NOMO-1 treated with dmso at 0.1 percent for 144 hours (cell line): Measurements from ENCODE around the gene ISM1.

Source experiments
- DNase-seq: peaks from one replicate; lab custom pipeline; 2025; ENCODE audit not compliant: unreplicated experiment; lab: John Stamatoyannopoulos, UW

Gene ISM1

GRCh38 chr20:13278812-13279570 lies 57.9 kb downstream of the ISM1 start:
- DNase-seq, result no peak

DNA sequence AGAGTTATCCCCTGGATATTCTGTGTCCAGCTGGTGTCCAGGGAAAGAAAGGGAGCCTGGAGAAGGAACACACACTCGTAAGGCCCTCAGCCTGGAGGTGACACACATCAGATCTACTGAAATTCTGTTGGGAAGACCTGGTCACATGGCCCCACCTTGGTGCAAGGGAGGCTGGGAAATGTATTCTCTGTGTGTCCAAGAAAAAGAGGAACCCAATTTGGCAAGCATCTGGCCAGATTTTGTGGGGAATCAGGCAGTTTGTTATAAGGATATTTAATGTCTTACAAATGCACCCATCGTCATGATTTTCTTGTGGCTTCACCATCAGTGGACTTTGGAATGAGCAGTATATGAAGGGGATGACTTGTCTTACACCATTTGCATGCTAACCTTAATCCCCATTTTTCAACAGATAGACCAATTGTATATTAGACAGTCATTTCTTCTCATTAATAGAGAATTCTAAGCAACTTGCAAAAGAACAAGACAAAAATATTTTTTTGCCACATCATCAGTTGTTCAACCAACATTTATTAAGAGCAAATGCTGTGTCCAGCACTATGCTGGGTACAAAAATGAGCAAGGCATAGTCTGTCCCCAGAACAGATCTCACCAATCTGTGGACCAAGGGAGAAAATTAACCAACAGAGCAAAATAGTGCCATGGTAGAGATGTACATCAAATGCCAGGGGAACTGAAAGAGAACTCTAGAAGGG lies 59.7 kb downstream of the ISM1 start:
- DNase-seq, result no peak

DNA sequence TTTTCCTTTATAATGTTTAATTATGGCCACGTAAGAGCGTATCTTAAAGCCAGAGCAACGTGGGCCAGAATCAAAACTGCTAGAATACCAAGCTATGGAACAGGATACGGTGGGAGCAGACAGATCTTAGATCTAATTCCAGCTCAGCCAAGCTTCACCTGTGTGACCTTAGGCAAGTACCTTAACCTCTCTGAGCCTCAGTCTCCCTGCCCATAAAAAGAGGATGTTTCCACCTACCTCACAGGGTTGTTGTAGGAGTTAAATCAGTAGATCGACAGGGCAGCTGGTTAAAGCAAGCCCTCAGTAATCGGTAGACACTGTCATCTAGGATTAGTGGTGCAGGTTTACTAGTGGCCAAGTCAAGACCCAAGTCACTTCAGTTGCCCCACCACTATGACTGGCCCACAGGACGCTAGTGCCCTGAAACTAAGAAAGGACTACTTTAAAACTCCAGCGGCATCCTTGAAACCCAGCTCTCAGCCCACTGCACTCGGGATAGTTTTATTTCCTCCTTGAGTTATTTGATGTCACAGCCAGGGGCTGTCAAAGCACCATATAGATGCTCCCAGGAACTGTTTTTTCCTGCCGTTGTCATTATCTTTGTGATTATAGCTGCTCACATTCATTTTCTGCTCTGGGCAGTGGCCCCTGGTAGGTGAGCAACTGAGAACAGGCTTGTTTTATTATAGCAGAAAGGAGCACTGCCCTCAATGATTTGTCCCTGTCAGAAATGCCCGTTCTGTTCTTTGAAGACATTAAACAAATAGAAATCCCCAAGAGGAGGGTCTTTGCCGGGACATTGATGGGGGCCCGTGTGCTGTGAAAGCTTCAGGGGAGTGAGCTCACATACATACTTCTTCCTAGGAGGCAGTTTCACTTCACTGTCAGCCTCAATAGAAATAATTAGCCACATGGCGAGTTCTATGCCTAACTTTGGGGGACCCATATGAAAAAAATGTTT lies 63.1 kb downstream of the ISM1 start:
- DNase-seq, result no peak

DNA sequence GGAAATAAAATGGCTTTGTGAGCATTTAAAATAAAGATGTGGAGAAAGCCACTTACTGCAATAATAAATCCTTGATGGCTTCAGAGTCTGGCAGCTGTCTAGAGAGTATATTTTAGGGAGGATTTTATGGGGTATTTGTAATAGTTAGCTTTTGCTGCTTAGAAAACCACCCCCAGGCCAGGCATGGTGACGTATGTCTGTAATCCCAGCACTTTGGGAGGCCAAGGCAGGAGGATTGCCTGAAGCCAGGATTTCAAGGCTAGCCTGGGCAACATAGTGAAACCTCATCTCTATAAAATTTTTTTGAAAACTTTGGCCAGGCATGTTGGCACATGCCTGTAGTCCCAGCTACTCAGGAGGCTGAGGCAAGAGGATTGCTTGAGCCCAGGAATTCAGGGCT lies 63.8 kb downstream of the ISM1 start:
- DNase-seq, result no peak

- DNase-seq, result no peak
Observed at GRCh38 chr20:13285408-13285807, 64.3 kb downstream of the ISM1 start.

DNA sequence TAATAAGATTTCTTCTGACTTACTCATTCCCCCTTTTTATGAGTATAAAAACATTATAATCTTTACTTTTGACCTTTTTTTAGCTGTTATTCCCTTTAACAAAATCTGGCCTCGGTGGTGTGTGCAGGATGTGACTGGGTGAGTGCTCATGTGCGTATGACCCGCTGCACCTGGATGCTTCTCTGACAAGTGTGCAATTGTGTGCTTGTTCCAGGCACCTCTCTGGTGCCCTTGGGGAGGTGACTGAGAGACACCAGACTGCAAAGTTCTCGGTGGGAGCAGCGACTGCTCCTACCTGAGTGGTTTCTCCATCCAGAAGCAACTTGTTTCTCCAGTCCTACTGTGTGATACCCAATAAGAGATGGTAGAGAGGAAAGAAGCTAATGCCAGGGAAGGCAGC lies 65.0 kb downstream of the ISM1 start:
- DNase-seq, result no peak

GRCh38 chr20:13286607-13287006 lies 65.5 kb downstream of the ISM1 start:
- DNase-seq, result no peak

GRCh38 chr20:13288357-13288756 lies 67.3 kb downstream of the ISM1 start:
- no peak for DNase-seq

DNA sequence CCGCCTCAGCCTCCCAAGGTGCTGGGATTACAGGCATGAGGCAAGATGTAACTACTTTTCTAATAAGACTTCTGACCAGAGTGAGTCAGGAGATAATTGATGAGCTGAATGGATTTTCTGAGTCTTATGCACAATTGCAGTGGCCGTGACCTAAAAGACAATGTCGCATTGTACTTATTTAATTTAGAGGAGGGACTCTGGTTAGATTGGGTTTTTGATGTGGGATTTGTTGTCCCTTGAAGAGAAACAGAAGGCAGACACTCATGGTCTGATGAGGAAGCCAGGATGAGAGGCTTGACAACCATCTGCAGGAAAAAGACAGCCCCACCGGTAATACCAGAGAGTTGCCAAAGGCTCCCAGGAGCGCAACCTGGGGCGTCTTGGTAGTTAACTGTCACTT lies 68.0 kb downstream of the ISM1 start:
- DNase-seq, result no peak

DNA sequence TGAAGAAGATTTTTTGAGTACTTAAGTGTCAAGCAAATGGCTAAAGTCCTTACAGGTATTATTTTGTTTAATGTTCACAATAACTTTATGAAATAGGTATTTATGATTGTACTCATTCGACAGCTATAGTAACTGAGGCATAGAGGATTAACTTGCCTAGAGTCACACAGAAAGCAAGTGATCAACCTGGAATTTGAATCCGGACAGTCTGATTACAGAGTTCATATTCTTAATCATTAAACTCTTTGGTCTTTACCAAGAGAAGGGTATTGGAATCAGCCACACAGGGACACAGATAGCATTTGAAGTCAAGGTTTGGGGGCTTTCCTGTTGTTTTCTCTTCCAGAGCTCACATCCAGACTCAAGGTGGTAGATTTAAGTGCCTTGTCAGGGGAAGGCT lies 69.7 kb downstream of the ISM1 start:
- no peak for DNase-seq

DNA sequence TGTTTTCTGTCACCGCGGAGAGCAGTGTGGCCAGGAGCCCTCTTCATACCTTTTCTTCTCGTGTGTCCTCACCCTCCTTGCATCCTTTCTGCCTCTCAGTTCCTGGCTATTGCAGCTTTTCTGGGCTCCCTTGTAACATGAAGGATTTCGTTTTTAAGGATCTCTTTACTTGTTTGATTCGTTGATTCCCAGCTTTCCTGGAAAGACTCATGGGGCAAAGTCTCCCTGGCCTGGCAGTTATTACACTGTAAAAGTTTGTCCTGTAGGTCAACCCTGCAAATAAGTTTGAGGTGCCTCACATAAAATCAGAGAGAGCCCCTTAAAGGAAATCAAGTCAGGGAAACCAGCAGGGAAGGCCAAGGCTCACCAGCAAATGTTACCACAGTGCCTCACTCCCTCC lies 70.1 kb downstream of the ISM1 start:
- no peak for DNase-seq

DNA sequence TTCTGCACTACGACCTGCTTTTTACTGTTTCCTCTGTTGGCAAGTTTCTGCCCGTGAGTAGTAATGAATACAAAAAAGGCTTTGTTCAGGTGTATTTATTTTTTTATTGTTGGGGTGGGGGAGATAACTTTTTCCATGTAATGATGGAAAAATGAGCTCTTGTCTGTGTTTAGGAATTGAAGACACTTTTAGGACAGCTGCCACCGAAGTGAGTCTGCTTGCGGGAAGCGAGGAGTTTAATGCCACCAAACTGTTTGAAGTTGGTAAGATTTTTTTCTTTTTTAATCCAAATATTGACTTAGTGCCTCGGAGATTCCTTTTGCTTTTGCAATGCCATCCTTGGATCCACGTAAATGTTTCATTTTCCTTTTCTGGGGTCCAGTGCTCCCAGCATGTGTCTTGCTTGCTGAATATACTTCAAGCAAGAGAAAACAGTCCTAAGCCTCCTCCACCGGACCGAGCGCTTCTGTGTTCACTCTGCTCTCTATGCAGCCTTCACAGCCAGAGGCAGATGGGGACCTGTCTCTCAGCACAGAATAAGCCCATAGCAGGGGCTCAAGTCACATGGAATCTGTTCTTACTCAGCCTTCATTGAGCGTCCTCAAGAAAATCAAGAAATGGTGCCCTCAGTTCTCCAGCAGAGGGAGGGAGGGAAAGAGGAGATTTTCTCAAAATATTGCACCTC lies 71.3 kb downstream of the ISM1 start:
- DNase-seq, result no peak

DNA sequence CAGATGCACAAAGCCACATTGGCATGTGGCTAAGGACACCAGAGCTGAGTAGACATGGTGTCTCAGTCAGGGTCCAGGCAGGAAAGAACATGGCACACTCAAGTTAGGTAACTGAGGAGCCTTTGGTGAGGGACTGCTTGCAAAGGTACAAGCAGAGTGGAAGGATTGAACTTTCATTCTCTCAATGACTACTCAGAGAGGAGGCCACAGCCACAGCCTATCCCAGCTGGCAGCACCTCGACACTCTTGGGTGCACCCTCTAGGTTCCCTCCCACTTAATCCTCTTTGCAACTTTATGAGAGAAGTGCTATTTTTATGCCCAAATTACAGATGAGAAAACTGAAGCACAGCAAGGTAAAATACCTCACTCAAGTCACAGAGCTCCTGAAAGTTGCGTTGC lies 73.4 kb downstream of the ISM1 start:
- no peak for DNase-seq

- DNase-seq, result no peak
Observed at GRCh38 chr20:13295637-13296036, 74.6 kb downstream of the ISM1 start.

- DNase-seq, result no peak
Observed at GRCh38 chr20:13296070-13296469, 75.0 kb downstream of the ISM1 start.

- no peak for DNase-seq
Observed at GRCh38 chr20:13297147-13297899, 76.2 kb downstream of the ISM1 start.

DNA sequence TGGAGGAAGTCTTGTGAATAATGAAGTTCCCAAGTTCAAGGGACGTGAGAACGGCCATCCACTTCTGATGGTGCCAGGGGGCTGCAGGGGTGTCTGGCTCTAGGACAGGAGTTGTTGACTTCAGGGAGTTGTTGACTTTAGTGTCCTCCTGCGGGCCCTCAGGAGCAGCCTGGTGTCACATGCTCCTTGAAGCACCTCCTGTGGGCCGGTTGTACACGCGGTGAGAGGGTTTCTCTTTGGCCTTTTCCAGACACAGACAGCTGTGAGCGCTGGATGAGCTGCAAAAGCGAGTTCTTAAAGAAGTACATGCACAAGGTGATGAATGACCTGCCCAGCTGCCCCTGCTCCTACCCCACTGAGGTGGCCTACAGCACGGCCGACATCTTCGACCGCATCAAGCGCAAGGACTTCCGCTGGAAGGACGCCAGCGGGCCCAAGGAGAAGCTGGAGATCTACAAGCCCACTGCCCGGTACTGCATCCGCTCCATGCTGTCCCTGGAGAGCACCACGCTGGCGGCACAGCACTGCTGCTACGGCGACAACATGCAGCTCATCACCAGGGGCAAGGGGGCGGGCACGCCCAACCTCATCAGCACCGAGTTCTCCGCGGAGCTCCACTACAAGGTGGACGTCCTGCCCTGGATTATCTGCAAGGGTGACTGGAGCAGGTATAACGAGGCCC lies 77.8 kb downstream of the ISM1 start:
- no peak for DNase-seq

GRCh38 chr20:13299401-13299800 lies 78.3 kb downstream of the ISM1 start:
- no peak for DNase-seq

DNA sequence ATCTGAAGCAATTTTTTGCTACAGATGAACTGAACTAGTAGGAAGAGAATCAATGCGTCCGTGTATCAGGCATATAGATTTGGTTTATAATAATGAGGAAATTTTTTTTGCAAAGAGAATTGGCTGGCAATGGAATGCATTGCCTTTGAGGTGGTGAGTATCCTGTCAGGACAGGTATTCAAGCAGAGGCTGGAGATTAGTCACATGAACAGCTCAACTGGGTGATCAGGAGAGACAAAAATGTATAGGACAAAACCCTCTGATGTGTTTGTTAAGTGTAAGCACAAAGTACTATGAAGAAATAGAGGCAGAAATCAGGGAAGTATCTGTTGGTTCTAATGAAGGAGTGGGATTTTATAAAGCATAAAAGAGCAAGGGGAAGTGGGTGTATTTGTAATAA lies 80.5 kb downstream of the ISM1 start:
- DNase-seq, result no peak
